Left ventricle myocardium inferior (tissue), 1 donor: Measurements from ENCODE around the gene CEP68. TPM values are rescaled to one million over a fixed set of nuclear protein-coding genes. Genes with fewer than 3 reads are reported as not detected.

Experiments used
- DNase-seq: peaks from one replicate; pipeline ENCODE4 v3.0.0-alpha.2; 2020
- H3K27ac ChIP-seq: fragments of 200-600 bp; replicated peaks from 2 replicates; pipeline ENCODE4 v1.8.0; 2021
- H3K27me3 ChIP-seq: fragments of 200-600 bp; 2 replicates; pipeline ENCODE4 v1.8.0; 2021; ENCODE audit warnings: low read depth
- H3K36me3 ChIP-seq: fragments of 200-600 bp; 2 replicates; pipeline ENCODE4 v1.8.0; 2021
- H3K4me1 ChIP-seq: fragments of 200-600 bp; 2 replicates; pipeline ENCODE4 v1.8.0; 2021
- H3K4me3 ChIP-seq: fragments of 200-600 bp; 2 replicates; pipeline ENCODE4 v1.8.0; 2021; ENCODE audit warnings: mild to moderate bottlenecking, moderate library complexity
- H3K9me3 ChIP-seq: fragments of 200-600 bp; replicated peaks from 2 replicates; pipeline ENCODE4 v1.8.0; 2021
- CTCF ChIP-seq: fragments of 200-600 bp; IDR thresholded peaks from 2 replicates; pipeline ENCODE4 v1.8.0; 2021; ENCODE audit warnings: antibody characterized with exemption, mild to moderate bottlenecking, borderline replicate concordance
- intact Hi-C: fragments of 100-400 bp; cut with micrococcal nuclease; formaldehyde crosslinking; loops from one replicate; pipeline ENCODE4 v1.11.0; 2022
- total RNA-seq: library from RNA; stranded (reverse); fragmentation: NEBNext Ultra II Directional; extraction: Animal tissue kit (Norgen Biotek cat#: 25700); gene quantifications from one replicate; pipeline ENCODE4 v1.2.1, GENCODE V29; 2021
- donor health status: DM: no; HTN: yes; CAD: no; lungs with severe emphysema.

CEP68 gene
- total RNA-seq, 1 donor from 2014 or later: 20.2 TPM

- Histone ChIP-seq H3K4me3 (no peak overlapping the region), H3K4me1 (peaks cover 36% of the 10 kb centered on the region), H3K9me3 (no peaks in the 10 kb centered on the region), H3K36me3 (peaks cover 73% of the 10 kb centered on the region), H3K27me3 (no peaks in the 10 kb centered on the region), H3K27ac (no peak overlapping the region)
- intact Hi-C loops: no loop called here
- DNase-seq: no peak
- TF ChIP-seq CTCF: no peak
These were observed 40.7 kb downstream of the CEP68 start for GRCh38 chr2:65096948-65097347.

DNA sequence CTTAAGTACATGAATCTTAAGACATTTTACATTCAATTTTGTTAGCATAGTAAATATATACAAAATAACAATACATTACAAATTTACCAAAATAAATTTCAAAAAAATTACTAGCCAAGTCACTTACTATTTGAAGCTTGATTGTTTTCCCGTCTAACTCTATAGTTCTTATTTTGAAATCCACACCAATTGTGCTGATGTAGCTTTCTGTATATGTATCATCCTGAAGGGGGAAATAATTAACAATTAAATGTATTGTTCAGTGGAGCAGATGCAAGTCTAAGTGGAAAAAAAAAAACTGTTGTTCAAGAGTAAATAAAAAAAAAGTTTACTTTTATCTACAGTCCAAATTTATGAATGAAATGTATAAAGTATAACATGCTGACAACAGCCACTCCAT lies 41.6 kb downstream of the CEP68 start:
- H3K27ac ChIP-seq: no peak overlapping the region
- peaks cover 72% of the 10 kb centered on the region for H3K36me3 ChIP-seq
- intact Hi-C loops: no loop called here
- TF ChIP-seq CTCF: no peak
- DNase-seq: no peak
- H3K4me1 ChIP-seq: peaks cover 41% of the 10 kb centered on the region
- H3K27me3 ChIP-seq: no peaks in the 10 kb centered on the region
- no peaks in the 10 kb centered on the region for H3K9me3 ChIP-seq
- no peak overlapping the region for H3K4me3 ChIP-seq

GRCh38 chr2:65098741-65099140 lies 42.5 kb downstream of the CEP68 start:
- no peaks in the 10 kb centered on the region for H3K27me3 ChIP-seq
- no peak overlapping the region for H3K4me3 ChIP-seq
- peaks cover 70% of the 10 kb centered on the region for H3K36me3 ChIP-seq
- no peak for DNase-seq
- no peak for TF ChIP-seq CTCF
- H3K4me1 ChIP-seq: peaks cover 49% of the 10 kb centered on the region
- intact Hi-C loops: no loop called here
- H3K9me3 ChIP-seq: no peaks in the 10 kb centered on the region
- no peak overlapping the region for H3K27ac ChIP-seq

DNA sequence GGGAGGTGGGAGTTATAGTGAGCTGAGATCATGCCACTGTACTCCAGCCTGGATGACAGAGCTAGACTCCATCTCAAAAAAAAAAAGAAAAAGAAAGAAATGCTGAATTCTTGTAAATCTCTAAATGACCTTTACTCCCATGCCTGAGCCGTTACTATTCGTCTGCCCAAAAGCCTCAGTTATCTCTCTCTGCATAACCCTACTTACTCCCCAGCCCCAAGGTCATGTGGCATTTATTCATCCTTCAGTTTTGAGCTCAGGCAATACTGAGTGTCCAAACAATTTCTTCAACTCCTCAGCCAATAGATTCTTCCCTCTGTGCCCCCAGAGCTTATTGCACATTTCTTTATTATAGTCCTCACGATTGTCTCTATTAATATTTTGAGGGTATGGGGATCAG lies 44.9 kb downstream of the CEP68 start:
- H3K4me1 ChIP-seq: peaks cover 63% of the 10 kb centered on the region
- H3K27ac ChIP-seq: peak overlapping the region; percentile 24
- no peaks in the 10 kb centered on the region for H3K27me3 ChIP-seq
- H3K9me3 ChIP-seq: no peaks in the 10 kb centered on the region
- no peak overlapping the region for H3K4me3 ChIP-seq
- intact Hi-C loops: no loop called here
- no peak for DNase-seq
- TF ChIP-seq CTCF: no peak
- H3K36me3 ChIP-seq: peaks cover 55% of the 10 kb centered on the region

- H3K4me3 ChIP-seq: no peak overlapping the region
- TF ChIP-seq CTCF: no peak
- intact Hi-C loops: no loop called here
- peaks cover 36% of the 10 kb centered on the region for H3K36me3 ChIP-seq
- H3K27me3 ChIP-seq: no peaks in the 10 kb centered on the region
- no peak overlapping the region for H3K27ac ChIP-seq
- no peaks in the 10 kb centered on the region for H3K9me3 ChIP-seq
- no peak for DNase-seq
- peaks cover 59% of the 10 kb centered on the region for H3K4me1 ChIP-seq
These were observed 46.9 kb downstream of the CEP68 start for GRCh38 chr2:65103013-65103715.
